ENCODE measurements around the gene GM2A. TPM values are rescaled to one million over a fixed set of nuclear protein-coding genes. Genes with fewer than 3 reads are reported as not detected.

Gene GM2A
- total and polyA plus RNA-seq, 9 of the 15 experiments (the other 6 are each of a cell fraction or from before 2014, with no cell fraction given), result 5.8 to 36.0 (median 10.0) TPM

DNA sequence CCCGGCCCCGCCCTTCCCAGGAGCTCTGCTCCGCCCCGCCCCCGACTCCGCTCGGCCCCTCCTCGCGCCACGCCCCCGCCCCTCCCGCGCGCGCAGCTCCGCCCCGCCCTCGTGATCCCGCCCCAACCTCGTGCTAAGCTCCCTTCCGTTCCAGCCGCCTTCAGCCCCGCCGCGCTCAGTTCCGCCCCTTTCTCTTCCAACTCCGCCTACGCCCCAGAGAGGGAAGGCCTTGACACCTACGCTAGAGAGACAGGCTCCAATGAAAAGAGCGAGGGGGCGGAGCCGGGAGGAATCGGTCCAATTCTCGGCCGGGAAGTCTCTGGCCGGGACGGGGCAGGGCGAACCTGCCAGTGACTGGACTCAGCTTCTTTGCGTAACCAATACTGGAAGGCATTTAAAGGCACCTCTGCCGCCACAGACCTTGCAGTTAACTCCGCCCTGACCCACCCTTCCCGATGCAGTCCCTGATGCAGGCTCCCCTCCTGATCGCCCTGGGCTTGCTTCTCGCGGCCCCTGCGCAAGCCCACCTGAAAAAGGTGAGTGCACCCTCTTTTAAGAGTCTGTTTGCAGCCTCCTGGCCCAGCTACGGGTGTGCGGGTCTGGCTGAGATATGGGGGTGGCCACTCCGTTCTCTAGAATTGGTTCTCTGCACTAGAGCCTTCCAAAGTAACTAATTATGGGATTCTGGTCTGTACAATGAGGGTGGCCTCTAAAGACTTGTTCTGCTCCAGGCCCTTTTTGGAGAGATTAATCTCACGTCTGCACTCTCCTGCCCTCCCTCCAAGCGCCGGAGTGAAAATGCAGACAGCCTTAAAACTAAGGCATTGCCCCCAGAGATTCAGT lies at the start of gene GM2A (continued):
- TF ChIP-seq GABPA (tag; conservative IDR thresholded peaks at IDR 0.05; ENCODE audit: low read depth), result peak; percentile 55
- no peak for TF ChIP-seq ZNF184 (CRISPR knock-in tag; IDR thresholded peaks at IDR 0.05)
- TF ChIP-seq KAT8 (IDR thresholded peaks at IDR 0.05; ENCODE audit: low read depth), result no peak
- TF ChIP-seq, protein P1, sequence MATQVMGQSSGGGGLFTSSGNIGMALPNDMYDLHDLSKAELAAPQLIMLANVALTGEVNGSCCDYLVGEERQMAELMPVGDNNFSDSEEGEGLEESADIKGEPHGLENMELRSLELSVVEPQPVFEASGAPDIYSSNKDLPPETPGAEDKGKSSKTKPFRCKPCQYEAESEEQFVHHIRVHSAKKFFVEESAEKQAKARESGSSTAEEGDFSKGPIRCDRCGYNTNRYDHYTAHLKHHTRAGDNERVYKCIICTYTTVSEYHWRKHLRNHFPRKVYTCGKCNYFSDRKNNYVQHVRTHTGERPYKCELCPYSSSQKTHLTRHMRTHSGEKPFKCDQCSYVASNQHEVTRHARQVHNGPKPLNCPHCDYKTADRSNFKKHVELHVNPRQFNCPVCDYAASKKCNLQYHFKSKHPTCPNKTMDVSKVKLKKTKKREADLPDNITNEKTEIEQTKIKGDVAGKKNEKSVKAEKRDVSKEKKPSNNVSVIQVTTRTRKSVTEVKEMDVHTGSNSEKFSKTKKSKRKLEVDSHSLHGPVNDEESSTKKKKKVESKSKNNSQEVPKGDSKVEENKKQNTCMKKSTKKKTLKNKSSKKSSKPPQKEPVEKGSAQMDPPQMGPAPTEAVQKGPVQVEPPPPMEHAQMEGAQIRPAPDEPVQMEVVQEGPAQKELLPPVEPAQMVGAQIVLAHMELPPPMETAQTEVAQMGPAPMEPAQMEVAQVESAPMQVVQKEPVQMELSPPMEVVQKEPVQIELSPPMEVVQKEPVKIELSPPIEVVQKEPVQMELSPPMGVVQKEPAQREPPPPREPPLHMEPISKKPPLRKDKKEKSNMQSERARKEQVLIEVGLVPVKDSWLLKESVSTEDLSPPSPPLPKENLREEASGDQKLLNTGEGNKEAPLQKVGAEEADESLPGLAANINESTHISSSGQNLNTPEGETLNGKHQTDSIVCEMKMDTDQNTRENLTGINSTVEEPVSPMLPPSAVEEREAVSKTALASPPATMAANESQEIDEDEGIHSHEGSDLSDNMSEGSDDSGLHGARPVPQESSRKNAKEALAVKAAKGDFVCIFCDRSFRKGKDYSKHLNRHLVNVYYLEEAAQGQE (IDR thresholded peaks at IDR 0.05; ENCODE audit: borderline replicate concordance), result peak; percentile 11; the same call in 1 of the 2 replicates
- TF ChIP-seq, protein P1 (CRISPR knock-in tag; IDR thresholded peaks at IDR 0.05; ENCODE audit: low read depth), result no peak
- no peak for TF ChIP-seq RAD21 (CRISPR knock-in tag; conservative IDR thresholded peaks at IDR 0.05 in 1 of 2, IDR thresholded peaks at IDR 0.05 in 1 of 2)
- TF ChIP-seq ZBTB40 (IDR thresholded peaks at IDR 0.05), result no peak
- TF ChIP-seq ZBTB40 (CRISPR knock-in tag; IDR thresholded peaks at IDR 0.05), result no peak
- no peak for TF ChIP-seq MEF2D (tag; conservative IDR thresholded peaks at IDR 0.05; ENCODE audit: low read depth)
- no peak for TF ChIP-seq THRAP3 (IDR thresholded peaks at IDR 0.05; ENCODE audit: borderline replicate concordance)
